ENCODE results near the gene AZU1. TPM values are rescaled to one million over a fixed set of nuclear protein-coding genes. Genes with fewer than 3 reads are reported as not detected.
A peak's percentile ranks its signal among the peaks of the same experiment; 100 is the strongest.

AZU1 gene, protein sequence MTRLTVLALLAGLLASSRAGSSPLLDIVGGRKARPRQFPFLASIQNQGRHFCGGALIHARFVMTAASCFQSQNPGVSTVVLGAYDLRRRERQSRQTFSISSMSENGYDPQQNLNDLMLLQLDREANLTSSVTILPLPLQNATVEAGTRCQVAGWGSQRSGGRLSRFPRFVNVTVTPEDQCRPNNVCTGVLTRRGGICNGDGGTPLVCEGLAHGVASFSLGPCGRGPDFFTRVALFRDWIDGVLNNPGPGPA
- 0.21 TPM for total RNA-seq (ENCODE audit: unreplicated experiment)
- long read RNA-seq: 0 reads

DNA sequence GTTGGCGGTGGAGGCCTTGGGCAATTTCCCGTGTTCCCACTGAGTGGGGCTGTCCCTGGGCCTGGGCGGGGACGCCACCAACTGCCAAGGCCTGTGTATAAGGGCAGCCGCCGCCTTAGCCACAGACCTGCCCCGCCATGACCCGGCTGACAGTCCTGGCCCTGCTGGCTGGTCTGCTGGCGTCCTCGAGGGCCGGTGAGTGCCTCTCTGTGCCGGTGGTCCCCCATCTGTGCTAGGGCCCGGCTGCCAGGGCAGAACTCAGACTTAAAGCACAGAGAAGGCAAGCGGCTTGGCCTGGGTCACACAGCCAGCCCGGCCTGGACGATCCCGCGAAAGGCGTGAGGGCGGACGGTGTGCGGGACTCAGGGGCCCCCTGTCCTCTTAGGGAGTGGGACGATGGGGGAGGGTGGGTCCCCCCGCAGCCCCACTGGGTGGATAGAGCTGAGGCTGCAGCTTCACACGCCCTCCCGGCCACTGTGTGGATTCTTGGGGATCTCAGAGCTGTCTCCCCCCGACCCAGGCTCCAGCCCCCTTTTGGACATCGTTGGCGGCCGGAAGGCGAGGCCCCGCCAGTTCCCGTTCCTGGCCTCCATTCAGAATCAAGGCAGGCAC, at the start of gene AZU1:
AZU1 (plus strand) TSS at position 128 of the 612 bp plus-strand sequence; CDS start at position 138, 10 bp downstream.
- Mint-ChIP-seq H3K27me3 (ENCODE audit: unreplicated experiment) (peaks cover 6% of the 10 kb centered on the region), H3K4me3 (ENCODE audit: unreplicated experiment) (no peak within 1 kb of the TSS), H3K9me3 (ENCODE audit: unreplicated experiment) (no peaks in the 10 kb centered on the region), H3K4me1 (ENCODE audit: unreplicated experiment) (no peaks in the 10 kb centered on the region), H3K27ac (ENCODE audit: unreplicated experiment) (no peak within 1 kb of the TSS), H3K36me3 (ENCODE audit: low read depth, unreplicated experiment) (no peaks in the 10 kb centered on the region)
- TF ChIP-seq, protein P1, sequence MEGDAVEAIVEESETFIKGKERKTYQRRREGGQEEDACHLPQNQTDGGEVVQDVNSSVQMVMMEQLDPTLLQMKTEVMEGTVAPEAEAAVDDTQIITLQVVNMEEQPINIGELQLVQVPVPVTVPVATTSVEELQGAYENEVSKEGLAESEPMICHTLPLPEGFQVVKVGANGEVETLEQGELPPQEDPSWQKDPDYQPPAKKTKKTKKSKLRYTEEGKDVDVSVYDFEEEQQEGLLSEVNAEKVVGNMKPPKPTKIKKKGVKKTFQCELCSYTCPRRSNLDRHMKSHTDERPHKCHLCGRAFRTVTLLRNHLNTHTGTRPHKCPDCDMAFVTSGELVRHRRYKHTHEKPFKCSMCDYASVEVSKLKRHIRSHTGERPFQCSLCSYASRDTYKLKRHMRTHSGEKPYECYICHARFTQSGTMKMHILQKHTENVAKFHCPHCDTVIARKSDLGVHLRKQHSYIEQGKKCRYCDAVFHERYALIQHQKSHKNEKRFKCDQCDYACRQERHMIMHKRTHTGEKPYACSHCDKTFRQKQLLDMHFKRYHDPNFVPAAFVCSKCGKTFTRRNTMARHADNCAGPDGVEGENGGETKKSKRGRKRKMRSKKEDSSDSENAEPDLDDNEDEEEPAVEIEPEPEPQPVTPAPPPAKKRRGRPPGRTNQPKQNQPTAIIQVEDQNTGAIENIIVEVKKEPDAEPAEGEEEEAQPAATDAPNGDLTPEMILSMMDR (IDR thresholded peaks at IDR 0.05; ENCODE audit: unreplicated experiment): no peak
- no peak for DNase-seq (ENCODE audit: low spot score)

DNA sequence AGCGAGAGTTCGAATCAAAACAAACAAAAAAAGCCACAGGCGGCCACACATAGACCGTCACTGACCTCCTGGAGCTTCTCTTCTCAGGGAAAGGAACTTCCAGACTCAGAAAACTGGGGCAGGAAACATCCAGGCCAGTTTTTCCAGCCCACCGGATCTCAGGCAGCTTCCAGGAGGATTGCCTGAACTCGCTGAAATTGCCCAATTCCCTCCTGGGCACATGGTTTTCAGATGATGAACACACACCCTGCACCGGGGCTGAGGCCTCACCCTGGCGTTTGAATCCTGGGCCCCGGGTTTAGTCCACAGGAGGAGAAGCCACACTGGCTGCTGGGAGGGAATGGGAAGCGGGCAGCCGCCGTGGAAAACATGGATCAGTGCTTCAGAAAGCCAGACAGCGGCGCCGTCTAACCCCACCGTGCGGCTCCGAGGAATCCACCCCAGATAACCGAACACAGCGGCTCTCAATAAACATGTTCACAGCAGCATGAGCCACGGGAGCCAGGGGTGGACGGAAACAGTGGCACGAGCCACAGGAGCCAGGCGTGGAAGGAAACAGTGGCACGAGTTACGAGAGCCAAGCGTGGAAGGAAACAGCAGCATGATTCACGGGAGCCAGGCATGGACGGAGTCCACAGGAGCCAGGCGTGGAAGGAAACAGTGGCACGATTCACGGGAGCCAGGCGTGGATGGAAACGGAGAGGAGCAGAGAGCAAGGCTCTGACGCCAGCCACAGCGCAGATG, 48.6 kb upstream of the AZU1 start:
- Mint-ChIP-seq H3K9me3 (ENCODE audit: unreplicated experiment) (no peaks in the 10 kb centered on the region), H3K27ac (ENCODE audit: unreplicated experiment) (peak overlapping the region; percentile 57), H3K4me3 (ENCODE audit: unreplicated experiment) (no peak overlapping the region), H3K36me3 (ENCODE audit: low read depth, unreplicated experiment) (no peaks in the 10 kb centered on the region), H3K27me3 (ENCODE audit: unreplicated experiment) (peaks cover 8% of the 10 kb centered on the region), H3K4me1 (ENCODE audit: unreplicated experiment) (peaks cover 17% of the 10 kb centered on the region)
- TF ChIP-seq, protein P1 (IDR thresholded peaks at IDR 0.05; ENCODE audit: unreplicated experiment): no peak
- DNase-seq (ENCODE audit: low spot score): peak; percentile 56

DNA sequence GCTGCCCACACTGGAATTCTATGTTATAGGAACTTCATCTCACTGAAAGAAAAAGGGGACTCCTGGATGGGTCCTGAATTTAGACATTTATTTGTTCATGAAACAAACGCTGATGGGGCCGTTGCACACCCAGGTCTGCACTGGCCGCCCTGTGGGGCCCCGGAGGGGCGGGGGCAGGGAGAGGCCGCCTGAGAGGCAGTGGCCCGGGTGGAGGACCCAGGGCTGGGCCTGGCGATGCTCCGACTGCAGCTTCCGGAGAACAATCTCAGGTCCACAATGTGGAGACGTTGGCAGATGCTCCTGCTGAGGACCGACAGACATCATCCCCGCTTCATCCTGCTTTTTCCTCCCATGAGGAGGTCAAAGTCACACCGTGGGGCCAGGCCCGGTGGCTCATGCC, 46.7 kb upstream of the AZU1 start:
- DNase-seq (ENCODE audit: low spot score): no peak
- Mint-ChIP-seq H3K27ac (ENCODE audit: unreplicated experiment) (no peak overlapping the region), H3K4me3 (ENCODE audit: unreplicated experiment) (no peak overlapping the region), H3K9me3 (ENCODE audit: unreplicated experiment) (no peaks in the 10 kb centered on the region), H3K27me3 (ENCODE audit: unreplicated experiment) (peaks cover 8% of the 10 kb centered on the region), H3K4me1 (ENCODE audit: unreplicated experiment) (peaks cover 21% of the 10 kb centered on the region), H3K36me3 (ENCODE audit: low read depth, unreplicated experiment) (no peaks in the 10 kb centered on the region)
- TF ChIP-seq, protein P1 (IDR thresholded peaks at IDR 0.05; ENCODE audit: unreplicated experiment): no peak

DNA sequence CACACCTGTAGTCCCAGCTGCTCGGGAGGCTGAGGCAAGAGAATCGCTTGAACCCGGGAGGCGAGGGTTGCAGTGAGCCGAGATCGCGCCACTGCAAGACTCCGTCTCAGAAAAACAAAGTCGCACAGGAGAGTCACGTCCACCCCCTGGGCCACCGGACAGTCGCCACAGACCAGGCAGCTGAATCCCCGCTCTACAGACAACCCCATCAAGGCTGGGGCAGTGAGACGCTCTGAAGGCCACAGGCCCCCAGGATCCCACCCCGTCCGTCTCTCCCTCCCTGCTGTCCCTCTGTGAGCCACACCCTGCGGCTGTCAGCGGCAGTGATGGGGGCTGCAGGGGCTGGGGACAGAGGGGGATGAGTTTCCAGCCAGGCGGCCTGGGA, 45.8 kb upstream of the AZU1 start:
- H3K27me3 Mint-ChIP-seq (ENCODE audit: unreplicated experiment): peaks cover 4% of the 10 kb centered on the region
- DNase-seq (ENCODE audit: low spot score): no peak
- peaks cover 21% of the 10 kb centered on the region for H3K4me1 Mint-ChIP-seq (ENCODE audit: unreplicated experiment)
- no peak overlapping the region for H3K4me3 Mint-ChIP-seq (ENCODE audit: unreplicated experiment)
- no peak overlapping the region for H3K27ac Mint-ChIP-seq (ENCODE audit: unreplicated experiment)
- TF ChIP-seq, protein P1 (IDR thresholded peaks at IDR 0.05; ENCODE audit: unreplicated experiment): no peak
- no peaks in the 10 kb centered on the region for H3K36me3 Mint-ChIP-seq (ENCODE audit: low read depth, unreplicated experiment)
- H3K9me3 Mint-ChIP-seq (ENCODE audit: unreplicated experiment): no peaks in the 10 kb centered on the region

Data from endothelial cell (in vitro differentiated cells).